Muscle of leg (tissue), 16 donors: ENCODE data around the gene TATDN2. TPM values are rescaled to one million over a fixed set of nuclear protein-coding genes. Genes with fewer than 3 reads are reported as not detected.
A peak's percentile ranks its signal among the peaks of the same experiment; 100 is the strongest.

Source experiments
- DNase-seq: peaks from one replicate; pipeline ENCODE4 v3.0.0; 2013
- H3K27ac ChIP-seq: one replicate; pipeline ENCODE4 v1.5.1; 2013; ENCODE audit warnings: mild to moderate bottlenecking, low read length, control low read depth
- H3K27me3 ChIP-seq: one replicate; pipeline ENCODE4 v1.6.1; 2013; ENCODE audit warnings: low read length; ENCODE audit not compliant: control insufficient read depth, insufficient read depth
- H3K36me3 ChIP-seq: one replicate; pipeline ENCODE4 v1.6.1; 2013; ENCODE audit warnings: low read length; ENCODE audit not compliant: control insufficient read depth, insufficient read depth
- H3K4me1 ChIP-seq: one replicate; pipeline ENCODE4 v1.6.1; 2013; ENCODE audit warnings: low read length; ENCODE audit not compliant: control insufficient read depth, insufficient read depth
- H3K4me3 ChIP-seq: one replicate; pipeline ENCODE4 v1.5.1; 2013; ENCODE audit warnings: low read length, control low read depth
- H3K9me3 ChIP-seq: replicated peaks from 2 replicates; pipeline ENCODE4 v1.6.1; 2013; ENCODE audit warnings: low read depth, low read length; ENCODE audit not compliant: control insufficient read depth
- WGBS: methylation state at CpG from one replicate; pipeline ENCODE4 v1.1.5; 2013; ENCODE audit warnings: missing lambda C conversion rate; ENCODE audit not compliant: insufficient coverage; 5-methylcytosine and 5-hydroxymethylcytosine counted together
- long read RNA-seq, 11 donors: transcript quantifications; one replicate each; lab custom pipeline, GENCODE V29; 2026
- polyA plus RNA-seq, 8 donors: library from polyadenylated mRNA; unstranded; fragments of 120-200 nt; gene quantifications; one replicate each; pipeline versions ENCODE4 v1.2.1 to v1.2.3, GENCODE V29; 2013; ENCODE audit warnings: inconsistent platforms in 1 of 8, low replicate concordance in 1 of 8; ENCODE audit not compliant: insufficient read length in 8 of 8, insufficient read depth in 1 of 8
- total RNA-seq: library from RNA; stranded (reverse); fragments of 120-200 nt; gene quantifications from one replicate; pipeline ENCODE4 v1.2.4, GENCODE V29; 2013

The TATDN2 gene
- total RNA-seq (8.2 TPM), polyA plus RNA-seq (10 to 100 TPM; 18.1 to 25.3 (median 19.9) TPM)
- long read RNA-seq, donor 1: 0 reads
- long read RNA-seq, donor 2: 0 reads
- long read RNA-seq, donor 3, full-length matches to known transcripts: 2 of 2 reads
- long read RNA-seq, donor 3, partial matches to known transcripts: 0 of 2 reads
- long read RNA-seq, donor 3, other reads (novel, unspliced or antisense): 0 of 2 reads
- long read RNA-seq, donor 4: 0 reads
- long read RNA-seq, donor 5, full-length matches to known transcripts: 1 of 7 reads
- long read RNA-seq, donor 5, partial matches to known transcripts: 6 of 7 reads
- long read RNA-seq, donor 5, other reads (novel, unspliced or antisense): 0 of 7 reads
- long read RNA-seq, donor 6, full-length matches to known transcripts: 5 of 5 reads
- long read RNA-seq, donor 6, partial matches to known transcripts: 0 of 5 reads
- long read RNA-seq, donor 6, other reads (novel, unspliced or antisense): 0 of 5 reads
- long read RNA-seq, donor 7: 0 reads
- long read RNA-seq, donor 8, full-length matches to known transcripts: 2 of 2 reads
- long read RNA-seq, donor 8, partial matches to known transcripts: 0 of 2 reads
- long read RNA-seq, donor 8, other reads (novel, unspliced or antisense): 0 of 2 reads
- long read RNA-seq, donor 9: 0 reads
- long read RNA-seq, donor 10, full-length matches to known transcripts: 1 of 1 reads
- long read RNA-seq, donor 10, partial matches to known transcripts: 0 of 1 reads
- long read RNA-seq, donor 10, other reads (novel, unspliced or antisense): 0 of 1 reads
- long read RNA-seq, donor 11, full-length matches to known transcripts: 1 of 1 reads
- long read RNA-seq, donor 11, partial matches to known transcripts: 0 of 1 reads
- long read RNA-seq, donor 11, other reads (novel, unspliced or antisense): 0 of 1 reads

GRCh38 chr3:10248184-10248983, at the start of gene TATDN2:
Gene TATDN2, plus strand, starts transcription at chr3:10248459. Its CDS starts 742 bp downstream, at chr3:10249201.
- DNase-seq: peak; percentile 99
- peaks cover 16% of the 10 kb centered on the region for H3K36me3 ChIP-seq
- H3K27me3 ChIP-seq: no peaks in the 10 kb centered on the region
- H3K27ac ChIP-seq: peak within 1 kb of the TSS; percentile 79
- peak within 1 kb of the TSS; percentile 86 for H3K4me3 ChIP-seq
- H3K4me1 ChIP-seq: peaks cover 20% of the 10 kb centered on the region
- H3K9me3 ChIP-seq: no peaks in the 10 kb centered on the region
- under 1% methylated on average over 80 of the region's 80 CpGs for WGBS

- WGBS: 27% methylated on average over 6 of the region's 12 CpGs
- H3K36me3 ChIP-seq: peaks cover 2% of the 10 kb centered on the region
- H3K27ac ChIP-seq: no peak overlapping the region
- H3K27me3 ChIP-seq: no peaks in the 10 kb centered on the region
- H3K9me3 ChIP-seq: no peaks in the 10 kb centered on the region
- no peak overlapping the region for H3K4me3 ChIP-seq
- DNase-seq: peak; percentile 25
- peaks cover 6% of the 10 kb centered on the region for H3K4me1 ChIP-seq
Measured at GRCh38 chr3:10198761-10199649, 49.3 kb upstream of the TATDN2 start.

GRCh38 chr3:10204921-10205320, 43.3 kb upstream of the TATDN2 start:
- WGBS: no CpG with 5 or more reads among the region's 2 CpGs
- no peak for DNase-seq
- H3K9me3 ChIP-seq: no peaks in the 10 kb centered on the region
- no peaks in the 10 kb centered on the region for H3K4me1 ChIP-seq
- H3K27me3 ChIP-seq: no peaks in the 10 kb centered on the region
- H3K4me3 ChIP-seq: no peak overlapping the region
- H3K36me3 ChIP-seq: peaks cover 2% of the 10 kb centered on the region
- H3K27ac ChIP-seq: no peak overlapping the region

GRCh38 chr3:10205451-10206165, 42.7 kb upstream of the TATDN2 start:
- Histone ChIP-seq H3K27me3 (no peaks in the 10 kb centered on the region), H3K27ac (no peak overlapping the region), H3K4me1 (no peaks in the 10 kb centered on the region), H3K9me3 (no peaks in the 10 kb centered on the region), H3K4me3 (no peak overlapping the region), H3K36me3 (peaks cover 2% of the 10 kb centered on the region)
- WGBS: 83% methylated on average over 6 of the region's 7 CpGs
- DNase-seq: no peak

GRCh38 chr3:10206166-10206511, 42.1 kb upstream of the TATDN2 start:
- 62% methylated on average over 5 of the region's 5 CpGs for WGBS
- no peak for DNase-seq
- Histone ChIP-seq H3K36me3 (peaks cover 2% of the 10 kb centered on the region), H3K9me3 (no peaks in the 10 kb centered on the region), H3K27ac (no peak overlapping the region), H3K27me3 (no peaks in the 10 kb centered on the region), H3K4me3 (no peak overlapping the region), H3K4me1 (no peaks in the 10 kb centered on the region)

GRCh38 chr3:10213156-10213792, 35.0 kb upstream of the TATDN2 start:
- WGBS: 55% methylated on average over 7 of the region's 9 CpGs
- Histone ChIP-seq H3K36me3 (no peaks in the 10 kb centered on the region), H3K4me1 (no peaks in the 10 kb centered on the region), H3K9me3 (no peaks in the 10 kb centered on the region), H3K4me3 (no peak overlapping the region), H3K27ac (no peak overlapping the region), H3K27me3 (no peaks in the 10 kb centered on the region)
- no peak for DNase-seq

- Histone ChIP-seq H3K9me3 (no peaks in the 10 kb centered on the region), H3K4me3 (no peak overlapping the region), H3K27me3 (no peaks in the 10 kb centered on the region), H3K27ac (no peak overlapping the region), H3K4me1 (no peaks in the 10 kb centered on the region), H3K36me3 (no peaks in the 10 kb centered on the region)
- WGBS: 86% methylated on average over 5 of the region's 6 CpGs
- DNase-seq: no peak
Measured at GRCh38 chr3:10215578-10216368, 32.5 kb upstream of the TATDN2 start.

GRCh38 chr3:10217359-10217758, 30.9 kb upstream of the TATDN2 start:
- Histone ChIP-seq H3K4me1 (no peaks in the 10 kb centered on the region), H3K27me3 (no peaks in the 10 kb centered on the region), H3K27ac (no peak overlapping the region), H3K9me3 (no peaks in the 10 kb centered on the region), H3K36me3 (no peaks in the 10 kb centered on the region), H3K4me3 (no peak overlapping the region)
- no CpG with 5 or more reads among the region's 3 CpGs for WGBS
- no peak for DNase-seq
